PFSK-1 (cell line): Measurements from ENCODE around the gene ATP6V1C2.

Experiments
- FOXP2 ChIP-seq: optimal IDR thresholded peaks from 2 replicates; pipeline ENCODE3; 2011; ENCODE audit warnings: borderline replicate concordance, control low read depth, inconsistent platforms; ENCODE audit not compliant: insufficient read depth; ENCODE audit errors: extremely low read length, extremely low read depth
- POLR2AphosphoS5 ChIP-seq: IDR thresholded peaks from 2 replicates; pipeline ENCODE4 v1.6.1; 2012; ENCODE audit warnings: low read depth, mild to moderate bottlenecking, control low read depth, low read length, moderate library complexity
- REST ChIP-seq, 2 experiments: IDR thresholded peaks; 2 replicates each; pipeline versions ENCODE4 v1.6.1 to v1.8.0; 2011 to 2012; ENCODE audit warnings: low read depth in 2 of 2, low read length in 2 of 2, control low read depth in 1 of 2, inconsistent platforms in 1 of 2, mild to moderate bottlenecking in 1 of 2, moderate library complexity in 1 of 2; ENCODE audit not compliant: insufficient read depth in 1 of 2
- SIN3A ChIP-seq: IDR thresholded peaks from 2 replicates; pipeline ENCODE4 v1.6.1; 2012; ENCODE audit warnings: mild to moderate bottlenecking, low read length, moderate library complexity, borderline replicate concordance; ENCODE audit not compliant: insufficient read depth
- TAF1 ChIP-seq: IDR thresholded peaks from 2 replicates; pipeline ENCODE4 v1.6.1; 2012; ENCODE audit warnings: low read length, control low read depth, borderline replicate concordance; ENCODE audit not compliant: insufficient read depth

ATP6V1C2 gene

GRCh38 chr2:10753156-10753555 is 31.7 kb downstream of the ATP6V1C2 start:
- TF ChIP-seq POLR2AphosphoS5 (no peak), TAF1 (no peak)

DNA sequence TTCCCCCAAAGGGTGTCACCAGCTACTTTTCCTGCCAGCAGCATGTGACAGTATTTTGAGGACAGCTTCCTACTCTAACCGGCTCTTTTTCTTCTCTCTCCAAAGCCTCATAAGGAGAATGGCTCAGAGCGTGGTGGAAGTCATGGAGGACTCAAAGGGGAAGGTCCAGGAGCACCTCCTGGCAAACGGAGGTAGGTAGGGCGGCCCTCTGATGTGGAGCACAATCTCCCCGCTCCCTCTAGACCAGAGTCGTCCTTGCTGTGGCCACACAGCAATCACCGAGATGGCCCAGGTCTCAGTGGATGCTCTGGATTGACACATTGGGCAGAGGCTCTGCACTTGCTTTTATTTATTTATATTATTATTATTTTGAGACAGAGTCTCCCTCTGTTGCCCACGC is 32.4 kb downstream of the ATP6V1C2 start:
- TF ChIP-seq SIN3A (no peak), FOXP2 (no peak), TAF1 (no peak), REST (IDR thresholded peaks at IDR 0.05; ENCODE audit: insufficient read depth in 1 of 2, low read depth in 2 of 2, low read length in 2 of 2) (no peak), POLR2AphosphoS5 (no peak)

DNA sequence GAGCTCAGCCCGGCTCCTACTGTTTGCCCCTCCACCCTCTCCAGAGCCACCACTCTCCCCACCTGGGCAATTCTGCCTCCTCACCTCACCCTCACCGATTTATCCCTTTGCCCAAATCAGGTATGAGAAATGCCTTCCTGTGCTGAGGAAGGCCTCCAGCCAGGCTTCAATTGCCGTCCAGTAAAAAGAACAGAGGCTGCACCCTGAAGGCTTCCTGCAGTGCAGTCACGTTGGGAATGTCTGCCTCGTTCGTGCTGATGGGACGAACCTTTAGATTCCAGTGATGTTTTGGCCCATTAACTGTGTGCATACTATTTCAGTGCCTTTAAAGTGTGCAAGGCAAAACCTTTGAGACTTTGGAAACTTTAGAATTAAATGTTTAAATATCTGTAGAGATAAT is 34.2 kb downstream of the ATP6V1C2 start:
- TF ChIP-seq POLR2AphosphoS5 (no peak), REST (IDR thresholded peaks at IDR 0.05; ENCODE audit: insufficient read depth in 1 of 2, low read depth in 2 of 2, low read length in 2 of 2) (no peak), TAF1 (no peak), SIN3A (no peak), FOXP2 (no peak)

- TF ChIP-seq TAF1: no peak
- no peak for TF ChIP-seq POLR2AphosphoS5
- no peak for TF ChIP-seq SIN3A
- TF ChIP-seq REST (IDR thresholded peaks at IDR 0.05; ENCODE audit: insufficient read depth in 1 of 2, low read depth in 2 of 2, low read length in 2 of 2): no peak
Observed at GRCh38 chr2:10757814-10758286, 36.4 kb downstream of the ATP6V1C2 start.

- TF ChIP-seq POLR2AphosphoS5 (no peak), SIN3A (no peak), FOXP2 (no peak), REST (IDR thresholded peaks at IDR 0.05; ENCODE audit: insufficient read depth in 1 of 2, low read depth in 2 of 2, low read length in 2 of 2) (no peak), TAF1 (no peak)
Observed at GRCh38 chr2:10759151-10759714, 37.8 kb downstream of the ATP6V1C2 start.
